Thyroid gland (tissue), 4 donors: ENCODE results near the gene PITRM1.

Experiments
- CTCF ChIP-seq, 6 experiments: fragments of 200-600 bp in 3 of 6; fragments of 450-650 bp in 3 of 6; sonication (generic) in 3 of 6; IDR thresholded peaks; one replicate each; pipeline ENCODE4 v1.5.1; 2016 to 2019; ENCODE audit warnings: antibody characterized with exemption in 6 of 6, mild to moderate bottlenecking in 2 of 6, inconsistent platforms in 1 of 6, moderate library complexity in 1 of 6
- POLR2A ChIP-seq, 2 donors: fragments of 450-650 bp; IDR thresholded peaks; one replicate each; pipeline ENCODE4 v1.6.1; 2017; ENCODE audit warnings: antibody characterized with exemption in 2 of 2, mild to moderate bottlenecking in 2 of 2, moderate library complexity in 1 of 2

- TF ChIP-seq POLR2A (IDR thresholded peaks at IDR 0.05) (no peak), CTCF (IDR thresholded peaks at IDR 0.05) (no peak)
Measured at GRCh38 chr10:3208481-3209406, 36.2 kb upstream of the PITRM1 start.
